HCT116 (cell line): Measurements from ENCODE around the gene ADARB1. TPM values are rescaled to one million over a fixed set of nuclear protein-coding genes. Genes with fewer than 3 reads are reported as not detected.

Experiments
- ATAC-seq: fragments of 200-7000 bp; cut with Tn5 transposase; 2 replicates; pipeline ENCODE4 v1.9.1; 2020; ENCODE audit warnings: mild to moderate bottlenecking, moderate library complexity
- BruUV-seq: library from RNA; stranded (reverse); fragments of 400-500 nt; replicated peaks from 2 replicates; lab custom pipeline; 2021; lab: Mats Ljungman, UMichigan
- CTCF ChIA-PET: fragments of 300-600 bp; sonication (Branson Sonifier 250); formaldehyde crosslinking; loops from one replicate; lab custom pipeline; 2021; ENCODE audit warnings: antibody characterized with exemption; lab: Charles Lee
- POLR2A ChIA-PET: fragments of 300-600, 350-600 bp; sonication (Branson Sonifier 250); formaldehyde crosslinking; loops from one replicate; lab custom pipeline; 2021; ENCODE audit warnings: antibody characterized with exemption; lab: Charles Lee
- RAD21 ChIA-PET, 2 experiments: fragments of 300-600 bp; sonication (Branson Sonifier 250); formaldehyde crosslinking; loops; one replicate each; lab custom pipeline; 2023; ENCODE audit warnings: low total read pairs in 2 of 2; ENCODE audit not compliant: uncharacterized antibody in 2 of 2, unreplicated experiment in 2 of 2, low non-redundant PET in 1 of 2; lab: Charles Lee
- DNase-seq: peaks from one replicate; pipeline ENCODE4 v3.0.0-alpha.2; 2010; ENCODE audit warnings: low read depth, low spot score
- H2AFZ ChIP-seq: fragments of 200-600 bp; shearing (Covaris generic), sonication (generic); 2 replicates; pipeline ENCODE4 v1.6.1; 2017; ENCODE audit warnings: low read depth, mixed run types, mixed read lengths, antibody characterized with exemption, low read length; ENCODE audit not compliant: poor library complexity, severe bottlenecking
- H3K27ac ChIP-seq: 2 replicates; pipeline ENCODE4 v1.5.1; 2012; ENCODE audit warnings: low read depth, low read length
- H3K27me3 ChIP-seq: fragments of 200-600 bp; sonication (generic); 2 replicates; pipeline ENCODE4 v1.6.1; 2016; ENCODE audit warnings: mixed run types, low read length, mixed read lengths; ENCODE audit not compliant: insufficient read depth
- H3K36me3 ChIP-seq, 2 experiments: fragments of 200-500 bp in 1 of 2; fragments of 200-600 bp in 1 of 2; sonication (Bioruptor generic) in 1 of 2; sonication (generic) in 1 of 2; 2 replicates each; pipeline versions ENCODE4 v1.5.1 to v1.6.1; 2014 to 2016; ENCODE audit warnings: low read length in 2 of 2, inconsistent platforms in 1 of 2, mixed read lengths in 1 of 2, mixed run types in 1 of 2; ENCODE audit not compliant: insufficient read depth in 2 of 2, control insufficient read depth in 1 of 2
- H3K4me1 ChIP-seq, 2 experiments: fragments of 200-600 bp in 1 of 2; sonication (generic) in 1 of 2; 2 replicates each; pipeline versions ENCODE4 v1.5.1 to v1.6.1; 2012 to 2017; ENCODE audit warnings: low read length in 2 of 2, inconsistent platforms in 1 of 2, mild to moderate bottlenecking in 1 of 2, mixed read lengths in 1 of 2, mixed run types in 1 of 2, moderate library complexity in 1 of 2; ENCODE audit not compliant: insufficient read depth in 2 of 2, control insufficient read depth in 1 of 2
- H3K4me2 ChIP-seq: fragments of 200-600 bp; sonication (generic); 2 replicates; pipeline ENCODE4 v1.6.1; 2017; ENCODE audit warnings: mixed run types, low read length, mixed read lengths
- H3K4me3 ChIP-seq, 2 experiments: fragments of 200-600 bp in 1 of 2; sonication (generic) in 1 of 2; replicated peaks in 1 of 2; 2 replicates each; pipeline ENCODE4 v1.5.1; 2011 to 2016; ENCODE audit warnings: low read length in 2 of 2, control low read depth in 1 of 2, low read depth in 1 of 2, mild to moderate bottlenecking in 1 of 2, mixed read lengths in 1 of 2, mixed run types in 1 of 2
- H3K79me2 ChIP-seq: fragments of 200-600 bp; sonication (generic); 2 replicates; pipeline ENCODE4 v1.6.1; 2017; ENCODE audit warnings: mild to moderate bottlenecking, mixed run types, low read length, moderate library complexity, mixed read lengths; ENCODE audit not compliant: insufficient read depth
- H3K9ac ChIP-seq: fragments of 200-600 bp; sonication (generic); 2 replicates; pipeline ENCODE4 v1.6.1; 2016; ENCODE audit warnings: low read length, mixed read lengths
- H3K9me2 ChIP-seq: fragments of 200-600 bp; sonication (generic), shearing (Covaris generic); 2 replicates; pipeline ENCODE4 v1.6.1; 2017; ENCODE audit warnings: mixed run types, mild to moderate bottlenecking, moderate library complexity; ENCODE audit not compliant: insufficient read depth
- H3K9me3 ChIP-seq, 2 experiments: fragments of 200-500 bp in 1 of 2; fragments of 200-600 bp in 1 of 2; sonication (Bioruptor generic) in 1 of 2; sonication (generic) in 1 of 2; 2 replicates each; pipeline ENCODE4 v1.6.1; 2014 to 2017; ENCODE audit warnings: low read length in 2 of 2, mixed read lengths in 2 of 2, inconsistent platforms in 1 of 2, low read depth in 1 of 2, mild to moderate bottlenecking in 1 of 2, mixed run types in 1 of 2, moderate library complexity in 1 of 2; ENCODE audit not compliant: control insufficient read depth in 1 of 2, insufficient read depth in 1 of 2
- H4K20me1 ChIP-seq: fragments of 200-600 bp; sonication (generic), shearing (Covaris generic); 2 replicates; pipeline ENCODE4 v1.6.1; 2017; ENCODE audit warnings: mixed run types, mild to moderate bottlenecking, moderate library complexity; ENCODE audit not compliant: insufficient read depth
- ATF3 ChIP-seq: IDR thresholded peaks from 2 replicates; pipeline ENCODE4 v1.6.1; 2012
- CBX3 ChIP-seq: IDR thresholded peaks from 2 replicates; pipeline ENCODE4 v1.6.1; 2012; ENCODE audit warnings: low read depth
- EGR1 ChIP-seq: IDR thresholded peaks from 2 replicates; pipeline ENCODE4 v1.6.1; 2012; ENCODE audit warnings: low read depth
- ELF1 ChIP-seq: IDR thresholded peaks from 2 replicates; pipeline ENCODE4 v1.6.1; 2012; ENCODE audit warnings: low read depth, borderline replicate concordance
- EZH2phosphoT487 ChIP-seq: fragments of 200-600 bp; IDR thresholded peaks from 2 replicates; pipeline ENCODE4 v1.6.1; 2018; ENCODE audit warnings: antibody characterized with exemption, borderline replicate concordance
- FOSL1 ChIP-seq: IDR thresholded peaks from 2 replicates; pipeline ENCODE4 v1.6.1; 2012; ENCODE audit warnings: low read depth
- JUND ChIP-seq: IDR thresholded peaks from 2 replicates; pipeline ENCODE4 v1.6.1; 2012
- POLR2A ChIP-seq: IDR thresholded peaks from 2 replicates; pipeline ENCODE4 v1.7.0; 2011; ENCODE audit warnings: borderline replicate concordance; ENCODE audit not compliant: insufficient read depth, insufficient read length; ENCODE audit errors: extremely low read depth
- POLR2AphosphoS5 ChIP-seq: IDR thresholded peaks from 2 replicates; pipeline ENCODE4 v1.6.1; 2011; ENCODE audit warnings: mild to moderate bottlenecking, low read depth, low read length, moderate library complexity
- RAD21 ChIP-seq: IDR thresholded peaks from 2 replicates; pipeline ENCODE4 v1.6.1; 2012; ENCODE audit warnings: low read depth, mild to moderate bottlenecking
- REST ChIP-seq: IDR thresholded peaks from 2 replicates; pipeline ENCODE4 v1.6.1; 2012; ENCODE audit warnings: low read depth
- SIN3A ChIP-seq: IDR thresholded peaks from 2 replicates; pipeline ENCODE4 v1.6.1; 2012; ENCODE audit warnings: low read depth
- SRF ChIP-seq: IDR thresholded peaks from 2 replicates; pipeline ENCODE4 v1.6.1; 2012; ENCODE audit warnings: low read depth
- ZBTB33 ChIP-seq: IDR thresholded peaks from 2 replicates; pipeline ENCODE4 v1.6.1; 2011; ENCODE audit warnings: mild to moderate bottlenecking, low read length, moderate library complexity; ENCODE audit not compliant: insufficient replicate concordance; ENCODE audit errors: extremely low read depth
- ZFX ChIP-seq: fragments of 450-650 bp; IDR thresholded peaks from 2 replicates; pipeline ENCODE4 v1.6.1; 2017
- ZNF274 ChIP-seq: fragments of 200-500 bp; sonication (Bioruptor generic); IDR thresholded peaks from 2 replicates; pipeline ENCODE4 v1.6.1; 2014; ENCODE audit warnings: mild to moderate bottlenecking, low read depth, low read length, inconsistent platforms
- intact Hi-C: fragments of 100-400 bp; cut with micrococcal nuclease; formaldehyde crosslinking; loops from 2 replicates; pipeline ENCODE4 v1.10.0; 2022
- total RNA-seq: library from RNA; stranded (reverse); gene quantifications from one replicate; pipeline ENCODE4 v1.2.1, GENCODE V29; 2021; ENCODE audit not compliant: unreplicated experiment

Gene ADARB1
- total RNA-seq, 1 experiment from 2014 or later, result 13.5 TPM

- intact Hi-C loops, result no loop called here
- H3K4me1 ChIP-seq, result no peaks in the 10 kb centered on the region
- no peak for TF ChIP-seq SIN3A
- TF ChIP-seq JUND, result no peak
- no peak for TF ChIP-seq EZH2phosphoT487
- no peak for TF ChIP-seq ZBTB33
- TF ChIP-seq ELF1, result no peak
- no peak for TF ChIP-seq POLR2A
- TF ChIP-seq POLR2AphosphoS5, result no peak
- no peak for TF ChIP-seq SRF
- TF ChIP-seq EGR1, result no peak
- TF ChIP-seq, all 23 proteins: peak for 0
- Histone ChIP-seq H3K27ac (no peak overlapping the region), H3K9me3 (no peaks in the 10 kb centered on the region), H3K36me3 (peaks cover 2 to 4% of the 10 kb centered on the region in 2 experiments; a peak in 2 of 4 replicates), H3K79me2 (no peaks in the 10 kb centered on the region), H3K27me3 (no peaks in the 10 kb centered on the region), H3K4me2 (no peak overlapping the region), H3K4me3 (no peak overlapping the region), H4K20me1 (no peaks in the 10 kb centered on the region), H3K9me2 (no peaks in the 10 kb centered on the region), H2AFZ (no peak overlapping the region), H3K9ac (no peak overlapping the region)
- no TSS peak for BruUV-seq
- CTCF ChIA-PET, result no interaction called here
- no peak for ATAC-seq
- POLR2A ChIA-PET, result no interaction called here
- no peak for DNase-seq
- RAD21 ChIA-PET, result no interaction called here
Measured at GRCh38 chr21:45261093-45261492, 186.7 kb downstream of the ADARB1 start.

DNA sequence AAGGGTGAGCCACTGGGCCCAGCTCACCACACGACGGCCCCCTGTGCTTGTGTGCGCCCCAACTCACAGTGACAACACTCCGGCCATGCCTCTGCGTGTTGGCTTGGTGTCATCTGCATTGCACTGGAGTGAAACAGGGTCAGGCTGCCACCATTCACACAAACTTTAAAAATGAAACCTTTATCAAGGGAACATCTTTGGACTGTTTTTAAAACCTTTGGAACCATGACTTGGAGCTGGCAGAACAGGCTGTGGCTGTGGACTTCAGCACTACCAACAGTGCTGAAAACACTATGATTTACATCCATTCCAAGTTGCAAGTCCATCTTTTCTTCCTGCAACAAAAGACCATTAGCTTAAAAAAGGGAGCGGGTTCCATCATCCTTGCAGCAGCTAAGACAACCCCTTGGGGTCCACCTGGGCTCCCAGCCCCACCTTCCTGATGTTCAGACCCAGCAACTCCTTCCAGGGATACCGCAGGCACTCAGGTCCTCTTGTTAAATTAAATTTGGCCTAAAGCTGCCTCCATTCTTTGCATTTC lies 187.7 kb downstream of the ADARB1 start:
- BruUV-seq, result no TSS peak
- ATAC-seq (no peak), DNase-seq (no peak)
- RAD21 ChIA-PET, result no interaction called here
- Histone ChIP-seq H3K27ac (no peak overlapping the region), H3K9me3 (no peaks in the 10 kb centered on the region), H3K79me2 (no peaks in the 10 kb centered on the region), H3K4me1 (no peaks in the 10 kb centered on the region), H3K4me2 (no peak overlapping the region), H2AFZ (no peak overlapping the region), H3K27me3 (no peaks in the 10 kb centered on the region), H3K36me3 (peaks cover 4% of the 10 kb centered on the region in 2 experiments; a peak in 2 of 4 replicates), H3K9me2 (no peaks in the 10 kb centered on the region), H3K9ac (no peak overlapping the region), H3K4me3 (no peak overlapping the region), H4K20me1 (no peaks in the 10 kb centered on the region)
- CTCF ChIA-PET, result no interaction called here
- intact Hi-C loops, result no loop called here
- POLR2A ChIA-PET, result no interaction called here
- TF ChIP-seq SIN3A, result no peak
- no peak for TF ChIP-seq SRF
- no peak for TF ChIP-seq ATF3
- TF ChIP-seq FOSL1, result no peak
- TF ChIP-seq REST, result no peak
- no peak for TF ChIP-seq ZFX
- no peak for TF ChIP-seq JUND
- no peak for TF ChIP-seq ZNF274
- no peak for TF ChIP-seq EZH2phosphoT487
- TF ChIP-seq POLR2AphosphoS5, result no peak
- TF ChIP-seq EGR1, result no peak
- TF ChIP-seq RAD21, result no peak
- no peak for TF ChIP-seq CBX3
- TF ChIP-seq POLR2A, result no peak
